GM21515 (cell line): Measurements from ENCODE around the gene CAMK2A.
"Not testable (repeated sequence)": the region's sequence is repeated elsewhere in the genome, so short reads cannot be mapped to it uniquely, and the experiment has no call there.

Experiments
- ATAC-seq: cut with Tn5 transposase; IDR thresholded peaks from one replicate; pipeline ENCODE4 v1.9.1; 2021; ENCODE audit not compliant: unreplicated experiment

CAMK2A gene

DNA sequence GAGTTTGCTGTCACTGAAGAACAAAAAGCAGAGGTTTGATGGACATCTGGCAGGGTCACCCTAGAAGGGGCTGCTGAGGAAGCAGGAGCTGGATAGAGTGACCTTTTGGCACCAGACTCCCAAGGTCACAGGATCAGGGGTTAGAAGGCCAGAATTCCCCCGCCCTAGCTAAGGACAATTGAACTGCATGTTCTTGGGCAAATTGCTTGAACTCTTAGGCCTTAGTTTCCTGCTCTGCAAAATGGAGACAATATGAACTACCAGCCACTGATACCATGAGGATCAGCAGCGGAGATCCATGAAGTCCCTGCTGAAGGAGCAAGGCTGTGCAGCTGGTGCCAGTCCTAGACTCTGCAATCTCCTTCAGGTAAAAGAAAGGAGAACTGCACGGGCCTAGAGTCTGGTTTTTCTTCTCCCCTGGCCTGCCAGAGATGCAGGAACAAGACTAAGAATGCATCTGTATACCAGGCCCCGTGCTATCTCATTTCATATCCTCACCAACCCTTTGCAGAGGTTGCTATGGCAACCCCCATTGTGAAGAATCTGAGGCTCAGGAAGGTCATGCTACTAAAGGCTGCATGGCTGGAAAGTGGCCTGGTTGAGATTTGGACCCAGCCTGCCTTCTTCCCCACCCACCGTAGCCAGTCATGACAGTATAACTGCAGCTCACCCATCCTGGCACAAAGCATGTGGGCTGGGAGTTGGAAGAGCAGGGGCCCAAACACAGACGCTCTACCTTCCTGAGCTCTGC, 33.7 kb downstream of the CAMK2A start:
- no peak for ATAC-seq

- ATAC-seq, result no peak
Measured at GRCh38 chr5:150254774-150255173, 34.8 kb downstream of the CAMK2A start.

DNA sequence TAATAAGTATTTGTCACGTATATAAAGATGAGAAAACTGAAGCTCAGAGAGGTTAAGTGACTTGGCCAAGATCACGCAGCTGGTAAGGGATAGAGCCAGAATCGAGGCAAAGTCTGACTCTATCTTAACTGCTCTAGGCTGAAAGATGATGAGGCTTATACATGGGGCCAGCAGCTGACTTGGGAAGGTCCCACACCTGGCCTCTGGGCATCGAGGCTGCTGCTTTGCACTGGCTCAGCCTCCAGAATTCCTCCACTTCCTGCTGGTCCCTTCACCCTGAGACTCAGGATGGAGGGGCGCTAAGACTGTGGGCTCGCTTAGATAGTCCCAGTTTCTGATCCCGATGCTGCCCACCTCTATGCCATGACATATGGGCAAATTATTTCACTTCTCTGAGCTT, 35.2 kb downstream of the CAMK2A start:
- ATAC-seq, result no peak

DNA sequence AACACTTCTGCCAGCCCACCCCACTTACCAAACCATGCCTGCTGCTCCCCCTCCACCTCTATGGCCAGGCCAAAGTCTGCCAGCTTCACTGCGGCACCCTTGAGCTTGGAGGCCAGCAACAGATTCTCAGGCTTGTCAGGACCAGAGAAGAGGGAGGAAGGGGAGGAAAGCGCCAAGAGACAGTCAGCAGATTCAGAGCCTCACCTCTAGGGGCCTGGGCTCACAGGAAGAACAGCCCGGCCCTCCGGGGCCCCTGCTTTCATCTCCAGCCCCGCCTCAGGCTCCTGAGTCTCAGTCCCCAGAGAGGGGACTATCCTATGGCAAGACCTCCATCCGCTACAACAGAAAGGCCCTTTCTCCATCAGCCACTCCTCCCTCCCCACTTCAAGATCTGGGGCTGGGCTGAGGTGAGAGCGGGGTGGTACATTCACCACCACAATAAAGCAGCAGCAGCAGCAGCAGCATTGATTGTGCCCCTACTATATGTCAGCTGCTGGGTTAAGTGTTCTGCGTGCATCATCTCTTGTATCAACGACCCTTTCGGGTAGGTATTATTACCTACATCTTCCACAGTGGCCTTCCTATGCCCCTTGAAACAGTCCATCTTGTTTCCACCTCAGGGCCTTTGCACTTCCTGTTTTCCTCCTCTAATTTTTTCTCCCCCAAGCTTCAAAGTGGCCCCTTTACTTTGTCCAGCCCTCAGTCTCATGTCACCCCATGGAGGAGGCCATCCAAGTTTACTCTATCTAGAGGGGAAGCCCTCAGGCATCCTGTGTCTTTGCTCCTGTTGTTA, 36.0 kb downstream of the CAMK2A start:
- no peak for ATAC-seq

DNA sequence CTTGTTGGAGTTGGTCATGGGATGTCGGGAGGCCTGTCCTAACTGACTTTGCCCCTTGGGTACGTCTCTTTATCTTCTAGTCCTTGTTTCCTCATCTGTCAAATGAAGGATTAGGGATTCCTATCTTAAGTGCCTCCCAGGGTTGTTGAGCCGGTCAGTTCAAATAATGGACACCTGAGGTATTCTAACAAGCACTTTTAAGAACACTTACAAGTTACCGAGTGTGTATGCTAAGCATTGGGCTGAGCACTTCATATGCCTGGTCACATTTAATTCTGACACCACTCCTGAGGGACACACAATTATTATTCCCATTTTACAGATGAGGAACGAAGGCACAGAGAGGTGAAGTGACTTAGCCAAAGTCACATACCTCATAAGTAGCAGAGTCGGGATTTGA, 37.1 kb downstream of the CAMK2A start:
- no peak for ATAC-seq

DNA sequence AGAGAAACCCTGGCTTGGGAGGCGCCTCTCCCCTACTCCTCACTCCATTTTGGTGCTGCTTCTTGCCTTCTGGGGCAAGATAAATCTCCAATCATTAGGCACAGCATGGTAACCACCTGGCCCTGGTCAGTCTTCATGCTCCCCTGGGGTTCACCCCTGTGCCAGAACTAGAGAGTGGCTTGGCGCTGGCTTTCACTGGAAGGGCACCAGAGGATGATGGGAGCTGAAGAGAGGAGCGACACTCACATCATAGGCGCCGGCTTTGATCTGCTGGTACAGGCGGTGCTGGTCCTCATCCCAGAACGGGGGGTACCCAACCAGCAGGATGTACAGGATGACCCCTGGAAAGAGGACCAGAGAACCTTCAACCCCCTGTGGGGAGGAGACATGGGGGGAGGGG, 38.1 kb downstream of the CAMK2A start:
- no peak for ATAC-seq

DNA sequence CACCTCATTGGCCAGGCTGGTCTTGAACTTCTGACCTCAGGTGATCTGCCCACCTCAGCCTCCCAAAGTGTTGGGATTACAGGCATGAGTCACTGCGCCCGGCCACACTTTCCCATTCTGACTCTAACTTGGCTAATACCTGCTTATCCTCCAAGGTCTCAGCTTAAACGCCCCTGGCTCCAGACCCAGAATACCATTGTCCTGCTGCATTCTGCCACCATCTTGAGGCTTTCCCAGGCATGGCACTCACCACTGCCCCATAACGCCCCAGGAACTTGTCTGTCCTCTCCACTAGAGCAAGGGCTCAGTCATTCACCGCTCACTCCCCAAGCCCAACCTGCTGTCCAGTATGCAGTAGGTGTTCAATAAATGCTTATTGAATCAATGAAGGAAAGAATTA, 39.8 kb downstream of the CAMK2A start:
- ATAC-seq, result no peak

DNA sequence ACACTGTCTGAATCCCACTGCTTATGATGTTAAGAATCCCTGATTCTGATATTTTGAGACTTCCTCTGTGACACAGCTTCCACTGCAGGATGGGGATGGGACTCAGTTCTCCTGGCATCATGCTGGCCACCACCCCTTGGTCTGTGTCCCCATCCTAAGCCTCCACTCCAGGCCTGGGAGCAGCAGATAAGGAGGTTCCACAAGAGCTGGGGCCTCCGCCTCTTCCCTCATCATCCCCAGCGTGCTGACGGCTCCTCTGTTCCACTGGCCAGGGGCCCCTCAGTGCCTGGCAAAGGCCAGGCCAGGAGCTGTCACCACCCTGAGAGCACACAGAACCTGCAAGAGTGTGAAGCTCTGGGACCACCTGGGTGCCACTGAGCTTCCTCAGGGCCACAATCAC, 40.6 kb downstream of the CAMK2A start:
- ATAC-seq, result no peak

DNA sequence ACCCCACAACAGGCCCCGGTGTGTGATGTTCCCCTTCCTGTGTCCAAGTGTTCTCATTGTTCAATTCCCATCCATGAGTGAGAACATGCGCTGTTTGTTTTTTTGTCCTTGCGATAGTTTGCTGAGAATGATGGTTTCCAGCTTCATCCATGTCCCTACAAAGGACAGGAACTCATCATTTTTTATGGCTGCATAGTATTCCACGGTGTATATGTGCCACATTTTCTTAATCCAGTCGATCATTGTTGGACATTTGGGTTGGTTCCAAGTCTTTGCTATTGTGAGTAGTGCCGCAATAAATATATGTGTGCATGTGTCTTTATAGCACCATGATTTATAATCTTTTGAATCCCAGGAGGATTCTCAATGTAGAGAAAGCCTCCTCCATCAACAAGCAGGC, 41.1 kb downstream of the CAMK2A start:
- not testable (repeated sequence) for ATAC-seq

DNA sequence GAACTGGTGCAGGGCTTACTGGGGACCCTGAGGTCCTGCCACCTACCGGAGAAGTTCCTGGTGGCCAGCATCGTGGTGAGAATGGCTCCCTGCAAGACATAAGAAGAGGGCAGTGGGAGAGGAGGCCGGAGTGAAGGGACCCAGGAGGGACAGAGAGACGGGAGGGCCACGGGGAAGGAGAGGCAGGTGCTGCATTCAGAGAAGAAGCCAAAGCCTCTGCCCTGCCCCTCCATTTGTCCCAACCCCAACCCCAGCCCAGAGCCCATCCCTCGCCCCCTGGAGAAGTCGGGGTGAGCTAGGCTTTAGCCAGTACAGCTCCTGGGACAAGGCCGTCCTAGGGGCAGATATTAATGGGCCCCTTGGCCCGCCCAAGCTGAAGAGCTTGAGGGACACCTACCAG, 41.8 kb downstream of the CAMK2A start:
- ATAC-seq, result no peak

- ATAC-seq, result no peak
Measured at GRCh38 chr5:150246835-150247234, 42.7 kb downstream of the CAMK2A start.

- ATAC-seq, result no peak
Measured at GRCh38 chr5:150246429-150246828, 43.1 kb downstream of the CAMK2A start.

- ATAC-seq, result no peak
Measured at GRCh38 chr5:150245808-150246207, 43.8 kb downstream of the CAMK2A start.

GRCh38 chr5:150245111-150245789, 44.3 kb downstream of the CAMK2A start:
- no peak for ATAC-seq

DNA sequence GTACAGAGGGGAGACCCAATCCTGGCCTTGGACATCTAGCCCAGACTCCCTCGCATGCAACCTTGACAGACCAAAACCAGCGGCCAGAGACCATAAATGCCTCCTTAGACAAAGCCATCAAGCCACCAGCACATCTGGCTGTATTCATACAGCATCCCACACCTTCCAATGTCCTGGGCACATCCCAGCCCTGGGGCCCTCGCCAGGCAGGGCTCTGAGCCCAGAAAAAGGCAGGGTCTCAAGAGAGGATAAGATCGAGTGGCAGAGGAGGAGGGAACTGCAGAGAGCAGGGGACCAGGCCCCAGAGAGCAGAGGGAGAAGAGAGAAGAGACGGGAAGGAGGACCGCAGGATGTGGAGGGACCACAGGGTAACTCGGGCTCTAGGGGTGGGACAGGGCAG, 45.4 kb downstream of the CAMK2A start:
- no peak for ATAC-seq

DNA sequence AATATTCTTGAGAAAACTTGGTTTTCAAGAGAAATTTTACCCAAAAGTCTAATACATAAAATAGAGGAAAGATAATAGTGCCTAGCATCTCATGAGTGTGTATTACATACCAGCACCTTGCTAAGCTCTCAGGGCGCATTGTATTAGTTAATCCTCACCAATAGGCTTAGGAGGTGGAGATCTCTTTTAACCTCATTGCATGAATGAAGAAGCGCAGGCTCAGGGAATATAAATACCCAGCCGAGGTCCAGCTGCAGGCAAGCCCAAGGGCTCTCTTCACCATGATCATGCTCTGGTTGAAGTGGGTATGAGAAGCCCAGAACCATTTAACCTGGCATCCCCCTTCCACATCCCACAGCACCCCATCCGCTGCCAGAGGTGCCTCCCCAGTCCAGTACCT, 46.0 kb downstream of the CAMK2A start:
- no peak for ATAC-seq

DNA sequence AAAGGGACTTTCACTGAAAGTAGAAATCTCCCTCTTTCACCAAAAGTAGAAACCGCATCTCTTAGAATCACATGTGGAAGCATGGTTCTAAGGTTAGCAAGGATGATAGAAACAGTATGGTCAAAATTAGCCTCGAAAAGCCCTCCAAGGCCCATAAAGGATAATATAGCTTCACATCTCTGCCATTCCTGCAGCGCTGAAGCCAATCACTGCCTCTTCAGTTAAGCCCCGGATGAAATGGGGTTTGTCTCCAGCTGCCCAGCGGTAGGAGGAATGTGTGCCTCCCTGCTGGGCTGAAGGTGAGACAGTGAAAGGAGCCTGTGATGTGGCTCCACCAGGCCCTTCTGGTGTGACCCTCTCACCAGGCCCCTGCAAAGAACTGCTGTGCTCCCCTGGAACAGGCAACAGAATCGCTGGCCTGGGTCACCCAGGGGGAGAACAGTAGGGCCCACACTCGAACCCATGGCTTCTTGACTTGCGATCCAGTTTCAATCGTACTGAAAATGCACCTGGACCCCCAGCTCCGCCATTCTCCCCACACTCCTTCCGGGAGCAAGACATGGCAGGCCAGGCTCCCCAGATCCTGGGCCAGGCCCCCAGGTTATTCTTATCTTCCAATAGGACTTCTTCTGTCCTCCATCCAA, 47.2 kb downstream of the CAMK2A start:
- no peak for ATAC-seq

- ATAC-seq, result no peak
Measured at GRCh38 chr5:150241298-150242160, 48.0 kb downstream of the CAMK2A start.

- no peak for ATAC-seq
Measured at GRCh38 chr5:150239794-150240122, 49.8 kb downstream of the CAMK2A start.

- no peak for ATAC-seq
Measured at GRCh38 chr5:150239099-150239793, 50.3 kb downstream of the CAMK2A start.
